ENCODE data around the gene TCHH. TPM values are rescaled to one million over a fixed set of nuclear protein-coding genes. Genes with fewer than 3 reads are reported as not detected.
"Not testable (repeated sequence)": the region's sequence is repeated elsewhere in the genome, so short reads cannot be mapped to it uniquely, and the experiment has no call there.

TCHH gene
- total and polyA plus RNA-seq, 2 experiments from 2014 or later = not detected

DNA sequence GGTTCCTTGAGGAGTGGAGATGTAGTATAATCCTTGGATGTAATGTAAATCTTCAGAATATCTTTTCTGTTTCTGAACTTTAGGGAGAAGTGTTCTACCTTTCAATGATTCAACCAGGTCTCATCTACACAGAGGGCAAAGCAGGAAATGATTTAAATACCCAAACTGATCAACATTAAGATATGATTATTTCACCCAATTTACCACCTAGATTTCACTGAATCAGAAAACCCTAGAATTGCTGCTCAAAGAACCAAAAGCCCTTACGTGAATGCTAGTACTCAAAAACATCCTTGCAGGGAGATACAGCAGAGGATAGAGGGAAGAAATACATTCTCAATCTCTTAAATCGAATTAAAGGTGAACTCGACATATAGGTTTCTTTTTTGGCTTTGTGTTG, 38.8 kb upstream of the TCHH start:
- Histone ChIP-seq H3K36me3 (no peaks in the 10 kb centered on the region), H3K4me3 (no peak overlapping the region), H3K4me1 (ENCODE audit: low read depth) (no peaks in the 10 kb centered on the region), H3K27ac (no peak overlapping the region), H3K27me3 (no peaks in the 10 kb centered on the region), H3K9me3 (ENCODE audit: low read depth) (no peaks in the 10 kb centered on the region)
- TF ChIP-seq, protein P1, sequence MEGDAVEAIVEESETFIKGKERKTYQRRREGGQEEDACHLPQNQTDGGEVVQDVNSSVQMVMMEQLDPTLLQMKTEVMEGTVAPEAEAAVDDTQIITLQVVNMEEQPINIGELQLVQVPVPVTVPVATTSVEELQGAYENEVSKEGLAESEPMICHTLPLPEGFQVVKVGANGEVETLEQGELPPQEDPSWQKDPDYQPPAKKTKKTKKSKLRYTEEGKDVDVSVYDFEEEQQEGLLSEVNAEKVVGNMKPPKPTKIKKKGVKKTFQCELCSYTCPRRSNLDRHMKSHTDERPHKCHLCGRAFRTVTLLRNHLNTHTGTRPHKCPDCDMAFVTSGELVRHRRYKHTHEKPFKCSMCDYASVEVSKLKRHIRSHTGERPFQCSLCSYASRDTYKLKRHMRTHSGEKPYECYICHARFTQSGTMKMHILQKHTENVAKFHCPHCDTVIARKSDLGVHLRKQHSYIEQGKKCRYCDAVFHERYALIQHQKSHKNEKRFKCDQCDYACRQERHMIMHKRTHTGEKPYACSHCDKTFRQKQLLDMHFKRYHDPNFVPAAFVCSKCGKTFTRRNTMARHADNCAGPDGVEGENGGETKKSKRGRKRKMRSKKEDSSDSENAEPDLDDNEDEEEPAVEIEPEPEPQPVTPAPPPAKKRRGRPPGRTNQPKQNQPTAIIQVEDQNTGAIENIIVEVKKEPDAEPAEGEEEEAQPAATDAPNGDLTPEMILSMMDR (IDR thresholded peaks at IDR 0.05; ENCODE audit: low read depth, low read length) = no peak
- DNase-seq (ENCODE audit: low read depth in 1 of 2, low spot score in 1 of 2) = no peak

DNA sequence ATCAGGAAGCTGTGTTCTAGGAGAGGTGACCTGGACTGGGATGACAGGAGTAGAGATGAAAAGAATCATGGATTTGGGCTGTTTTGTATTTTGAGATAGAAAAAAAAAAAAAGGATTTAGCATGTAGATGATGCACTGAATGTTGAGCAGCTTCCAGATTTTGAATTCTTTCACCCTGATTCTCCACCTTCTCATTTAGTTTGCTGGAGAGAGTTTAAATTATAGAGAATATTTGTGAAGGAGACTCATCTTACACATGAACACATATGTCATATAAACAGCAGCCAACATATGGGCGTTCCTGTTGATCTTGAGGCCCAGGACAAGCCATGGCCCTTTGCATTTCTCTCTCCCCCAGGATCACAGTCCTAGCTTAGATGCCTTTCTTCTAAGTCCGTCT, 36.4 kb upstream of the TCHH start:
- H3K27ac ChIP-seq = no peak overlapping the region
- H3K27me3 ChIP-seq = no peaks in the 10 kb centered on the region
- TF ChIP-seq, protein P1 (IDR thresholded peaks at IDR 0.05; ENCODE audit: low read depth, low read length) = no peak
- no peak overlapping the region for H3K4me3 ChIP-seq
- H3K36me3 ChIP-seq = no peaks in the 10 kb centered on the region
- no peaks in the 10 kb centered on the region for H3K9me3 ChIP-seq (ENCODE audit: low read depth)
- no peak for DNase-seq (ENCODE audit: low read depth in 1 of 2, low spot score in 1 of 2)
- no peaks in the 10 kb centered on the region for H3K4me1 ChIP-seq (ENCODE audit: low read depth)

DNA sequence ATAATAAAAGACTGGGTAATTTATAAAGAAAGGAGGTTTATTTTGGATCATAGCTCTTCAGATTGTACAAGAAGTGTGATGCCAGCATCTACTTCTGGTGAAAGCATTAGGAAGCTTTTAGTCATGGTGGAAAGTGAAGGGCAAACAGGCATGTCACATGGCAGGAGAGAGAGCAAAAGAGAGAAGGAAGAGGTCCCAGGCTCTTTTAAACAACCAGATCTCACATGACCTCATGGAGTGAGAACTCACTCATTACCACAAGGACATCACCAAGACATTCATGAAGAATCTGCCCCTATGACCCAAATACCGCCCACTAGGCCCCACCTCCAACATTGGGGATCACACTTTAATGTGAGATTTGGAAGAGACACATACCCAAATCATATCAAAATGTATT, 33.7 kb upstream of the TCHH start:
- Histone ChIP-seq H3K4me1 (ENCODE audit: low read depth) (no peaks in the 10 kb centered on the region), H3K27me3 (no peaks in the 10 kb centered on the region), H3K4me3 (no peak overlapping the region), H3K9me3 (ENCODE audit: low read depth) (no peaks in the 10 kb centered on the region), H3K36me3 (no peaks in the 10 kb centered on the region), H3K27ac (no peak overlapping the region)
- TF ChIP-seq, protein P1 (IDR thresholded peaks at IDR 0.05; ENCODE audit: low read depth, low read length) = no peak
- DNase-seq (ENCODE audit: low read depth in 1 of 2, low spot score in 1 of 2) = no peak

DNA sequence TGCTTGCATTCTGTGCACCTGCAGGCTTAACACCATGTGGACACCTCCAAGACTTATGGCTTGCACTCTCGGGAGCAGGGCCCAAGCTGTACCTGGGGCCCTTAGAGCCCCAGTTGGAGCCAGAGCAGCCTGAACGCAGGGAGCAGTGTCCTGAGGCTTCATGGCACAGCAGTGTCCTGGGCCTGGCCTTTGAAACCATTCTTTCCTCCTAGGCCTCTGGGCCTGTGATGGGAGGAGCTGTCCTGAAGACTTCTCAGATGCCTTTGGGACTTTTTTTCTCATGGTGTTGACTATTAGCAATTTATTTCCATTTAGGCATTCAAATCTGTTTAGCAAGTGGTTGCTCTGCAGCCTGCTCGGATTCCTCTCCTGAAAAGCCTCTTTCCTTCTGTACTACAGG, 32.8 kb upstream of the TCHH start:
- Histone ChIP-seq H3K9me3 (ENCODE audit: low read depth) (no peaks in the 10 kb centered on the region), H3K27ac (no peak overlapping the region), H3K4me3 (no peak overlapping the region), H3K4me1 (ENCODE audit: low read depth) (no peaks in the 10 kb centered on the region), H3K36me3 (no peaks in the 10 kb centered on the region), H3K27me3 (no peaks in the 10 kb centered on the region)
- DNase-seq (ENCODE audit: low read depth in 1 of 2, low spot score in 1 of 2) = no peak
- TF ChIP-seq, protein P1 (IDR thresholded peaks at IDR 0.05; ENCODE audit: low read depth, low read length) = no peak

DNA sequence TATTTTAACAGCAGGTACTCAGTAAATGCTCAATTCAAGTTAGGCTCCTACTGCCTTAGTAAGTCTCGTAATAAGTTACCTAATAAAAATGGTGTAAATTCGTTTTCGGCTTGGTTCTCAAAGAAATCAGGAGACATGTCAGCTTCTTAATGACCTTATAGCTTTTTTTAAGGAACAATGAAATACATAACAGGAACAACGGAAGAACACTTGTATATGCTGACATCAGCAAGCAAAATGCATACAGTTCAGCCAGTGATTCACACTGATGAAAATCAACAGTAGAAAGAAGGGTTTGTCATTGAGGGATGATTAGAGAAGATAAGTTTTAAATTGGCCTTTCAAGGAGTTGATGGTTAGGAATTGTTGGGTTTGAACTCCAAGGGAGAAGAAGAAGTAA, 30.5 kb upstream of the TCHH start:
- H3K27me3 ChIP-seq = no peaks in the 10 kb centered on the region
- H3K4me1 ChIP-seq (ENCODE audit: low read depth) = no peaks in the 10 kb centered on the region
- no peaks in the 10 kb centered on the region for H3K36me3 ChIP-seq
- TF ChIP-seq, protein P1 (IDR thresholded peaks at IDR 0.05; ENCODE audit: low read depth, low read length) = no peak
- no peak overlapping the region for H3K4me3 ChIP-seq
- DNase-seq (ENCODE audit: low read depth in 1 of 2, low spot score in 1 of 2) = no peak
- H3K27ac ChIP-seq = no peak overlapping the region
- H3K9me3 ChIP-seq (ENCODE audit: low read depth) = no peaks in the 10 kb centered on the region

DNA sequence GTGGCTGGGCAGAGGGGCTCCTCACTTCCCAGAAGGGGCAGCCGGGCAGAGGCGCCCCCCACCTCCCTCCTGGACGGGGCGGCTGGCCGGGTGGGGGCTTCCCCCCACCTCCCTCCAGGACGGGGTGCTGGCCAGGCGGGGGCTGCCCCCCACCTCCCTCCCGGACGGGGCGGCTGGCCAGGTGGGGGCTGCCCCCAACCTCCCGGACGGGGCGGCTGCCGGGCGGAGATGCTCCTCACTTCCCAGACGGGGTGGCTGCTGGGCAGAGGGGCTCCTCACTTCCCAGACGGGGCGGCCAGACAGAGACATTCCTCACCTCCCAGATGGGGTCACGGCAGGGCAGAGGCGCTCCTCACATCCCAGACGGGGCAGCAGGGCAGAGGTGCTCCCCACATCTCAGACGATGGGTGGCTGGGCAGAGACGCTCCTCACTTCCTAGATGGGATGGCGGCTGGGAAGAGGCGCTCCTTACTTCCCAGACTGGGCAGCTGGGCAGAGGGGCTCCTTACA, 29.5 kb upstream of the TCHH start:
- not testable (repeated sequence) for H3K4me1 ChIP-seq (ENCODE audit: low read depth); H3K27me3 ChIP-seq; H3K27ac ChIP-seq; DNase-seq (ENCODE audit: low read depth in 1 of 2, low spot score in 1 of 2); H3K9me3 ChIP-seq (ENCODE audit: low read depth); H3K4me3 ChIP-seq; H3K36me3 ChIP-seq
